ENCODE results near the gene SGF29.
A peak's percentile ranks its signal among the peaks of the same experiment; 100 is the strongest.
"Not testable (repeated sequence)": the region's sequence is repeated elsewhere in the genome, so short reads cannot be mapped to it uniquely, and the experiment has no call there.

The SGF29 gene

GRCh38 chr16:28612359-28613280, 58.9 kb downstream of the SGF29 start:
- not testable (repeated sequence) for DNase-seq (ENCODE audit: low spot score)

- not testable (repeated sequence) for DNase-seq (ENCODE audit: low spot score)
Observed at GRCh38 chr16:28613912-28614311, 60.2 kb downstream of the SGF29 start.

GRCh38 chr16:28614561-28614960, 60.8 kb downstream of the SGF29 start:
- not testable (repeated sequence) for DNase-seq (ENCODE audit: low spot score)

GRCh38 chr16:28615486-28616223, 61.9 kb downstream of the SGF29 start:
- peak; percentile 8 for DNase-seq (ENCODE audit: low spot score)

GRCh38 chr16:28616224-28616577, 62.5 kb downstream of the SGF29 start:
- not testable (repeated sequence) for DNase-seq (ENCODE audit: low spot score)

- DNase-seq (ENCODE audit: low spot score): no peak
Observed at GRCh38 chr16:28616636-28617035, 62.9 kb downstream of the SGF29 start.

- DNase-seq (ENCODE audit: low spot score): no peak
Observed at GRCh38 chr16:28617874-28618273, 64.2 kb downstream of the SGF29 start.

- DNase-seq (ENCODE audit: low spot score): not testable (repeated sequence)
Observed at GRCh38 chr16:28620316-28620715, 66.6 kb downstream of the SGF29 start.

GRCh38 chr16:28621481-28622155, 67.9 kb downstream of the SGF29 start:
- DNase-seq (ENCODE audit: low spot score): peak; percentile 1

- DNase-seq (ENCODE audit: low spot score): not testable (repeated sequence)
Observed at GRCh38 chr16:28622532-28623171, 68.9 kb downstream of the SGF29 start.

- no peak for DNase-seq (ENCODE audit: low spot score)
Observed at GRCh38 chr16:28623172-28623711, 69.5 kb downstream of the SGF29 start.

- not testable (repeated sequence) for DNase-seq (ENCODE audit: low spot score)
Observed at GRCh38 chr16:28630905-28631304, 77.2 kb downstream of the SGF29 start.

- not testable (repeated sequence) for DNase-seq (ENCODE audit: low spot score)
Observed at GRCh38 chr16:28636093-28636823, 82.5 kb downstream of the SGF29 start.

GRCh38 chr16:28637765-28638164, 84.0 kb downstream of the SGF29 start, which contains the start of gene NPIPB8:
TSS of gene NPIPB8 (plus strand) at chr16:28638065. CDS start at chr16:28638361, 296 bp downstream.
- not testable (repeated sequence) for DNase-seq (ENCODE audit: low spot score)

GRCh38 chr16:28638359-28638758, 84.6 kb downstream of the SGF29 start:
- DNase-seq (ENCODE audit: low spot score): not testable (repeated sequence)

GRCh38 chr16:28639959-28640358, 86.2 kb downstream of the SGF29 start:
- DNase-seq (ENCODE audit: low spot score): not testable (repeated sequence)
